Measurements from ENCODE around the gene MORN1.

MORN1 gene

DNA sequence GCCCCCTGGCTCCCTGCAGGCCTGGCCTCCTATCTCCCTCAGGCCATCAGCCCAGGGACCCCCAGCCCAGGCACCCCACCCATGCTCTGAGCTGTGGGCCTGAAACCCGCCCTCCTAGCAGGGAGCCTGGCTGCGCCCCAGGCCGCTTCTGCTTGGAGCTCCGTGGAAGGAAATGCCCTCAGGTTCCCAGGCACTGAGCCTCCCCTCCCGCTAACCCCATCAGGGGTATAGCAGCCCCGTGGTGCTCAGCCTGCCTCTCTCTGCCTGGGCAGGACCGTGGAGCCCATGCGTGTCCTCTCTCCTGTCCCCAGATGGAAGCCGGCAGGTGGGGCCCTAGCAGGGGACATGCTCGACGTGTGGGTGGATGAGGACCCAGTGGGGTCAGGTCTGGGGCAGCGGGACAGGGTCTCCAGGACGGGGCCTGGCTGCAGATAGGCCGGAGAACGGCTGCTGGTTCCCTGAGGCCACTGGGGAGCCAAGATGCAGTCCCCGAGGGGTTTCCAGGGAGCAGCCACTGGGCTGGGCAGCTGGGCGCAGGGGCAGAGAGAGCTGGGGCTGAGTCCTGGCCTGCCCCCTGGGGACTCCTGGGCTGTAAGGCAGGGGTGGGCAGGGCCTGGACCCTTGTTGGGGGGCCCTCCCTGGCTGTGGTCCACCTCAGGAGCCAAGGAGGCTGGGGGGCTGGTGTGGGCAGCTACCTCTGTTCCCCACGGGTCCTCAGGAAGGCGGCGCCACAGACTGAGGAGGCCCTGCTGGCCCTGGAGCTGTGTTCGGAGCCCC, 75.5 kb downstream of the MORN1 start:
- Histone ChIP-seq H3K4me1 (ENCODE audit: control insufficient read depth in 1 of 2, insufficient read depth in 2 of 2, low read length in 2 of 2) (peaks cover 0 to 27% of the 10 kb centered on the region in 2 donors), H3K27me3 (ENCODE audit: control insufficient read depth in 1 of 2, insufficient read depth in 2 of 2, low read length in 2 of 2) (peaks cover 0 to 3% of the 10 kb centered on the region in 2 donors), H3K4me3 (ENCODE audit: low read depth in 1 of 2, low read length in 2 of 2) (no peak overlapping the region), H3K27ac (ENCODE audit: low read depth, low read length) (no peak overlapping the region), H3K9ac (ENCODE audit: low read depth in 1 of 2, low read length in 2 of 2) (no peak overlapping the region), H3K9me3 (ENCODE audit: control insufficient read depth in 1 of 2, low read length in 2 of 2) (no peaks in the 10 kb centered on the region), H3K36me3 (ENCODE audit: control insufficient read depth in 1 of 2, insufficient read depth in 2 of 2, low read length in 2 of 2) (no peaks in the 10 kb centered on the region)

DNA sequence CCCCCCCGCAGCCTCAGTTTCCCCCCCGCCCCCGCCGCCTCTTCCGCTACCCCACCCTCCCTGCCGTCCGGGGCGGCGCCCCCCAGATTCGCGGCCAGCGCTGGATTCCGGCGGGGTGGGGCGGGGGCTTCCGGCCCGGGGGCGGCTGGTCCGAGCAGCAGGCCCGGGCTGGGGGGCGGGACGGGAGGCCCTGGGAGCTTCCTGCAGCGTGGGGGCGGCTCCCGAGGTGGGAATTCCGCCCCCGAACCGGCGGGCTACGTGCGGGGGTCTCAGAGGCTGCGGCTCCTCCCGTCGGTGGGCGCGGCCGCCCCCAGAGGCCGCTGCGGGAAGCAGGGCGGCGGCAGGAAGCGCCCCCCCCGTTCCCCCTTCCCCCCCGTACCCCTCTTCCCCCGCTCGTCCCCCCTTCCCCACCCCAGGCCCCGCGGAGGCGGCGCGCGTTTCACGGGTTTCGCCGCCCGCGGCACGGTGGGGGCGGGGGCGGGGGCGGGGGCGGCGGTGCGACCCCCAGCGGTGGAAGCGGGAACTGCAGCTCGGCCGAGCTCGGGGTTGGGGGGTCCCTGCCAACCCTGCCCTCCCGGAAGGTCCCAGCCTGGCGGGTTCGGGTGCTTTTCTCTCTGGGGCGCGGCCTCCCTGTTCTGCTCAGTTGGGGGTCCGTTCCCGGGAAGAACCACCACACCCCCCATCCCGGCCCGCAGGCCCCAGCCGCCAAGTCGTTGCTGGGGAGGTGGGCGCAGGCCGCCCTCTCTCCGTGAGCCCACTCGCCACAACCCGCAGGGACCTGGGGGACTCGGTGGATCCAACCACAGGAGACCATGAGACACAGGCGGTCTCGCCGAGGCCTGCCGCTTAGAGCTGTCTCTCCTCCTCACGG, 76.3 kb downstream of the MORN1 start:
- Histone ChIP-seq H3K36me3 (ENCODE audit: control insufficient read depth in 1 of 2, insufficient read depth in 2 of 2, low read length in 2 of 2) (no peaks in the 10 kb centered on the region), H3K9me3 (ENCODE audit: control insufficient read depth in 1 of 2, low read length in 2 of 2) (no peaks in the 10 kb centered on the region), H3K4me1 (ENCODE audit: control insufficient read depth in 1 of 2, insufficient read depth in 2 of 2, low read length in 2 of 2) (peaks cover 0 to 27% of the 10 kb centered on the region in 2 donors), H3K27me3 (ENCODE audit: control insufficient read depth in 1 of 2, insufficient read depth in 2 of 2, low read length in 2 of 2) (no peaks in the 10 kb centered on the region), H3K27ac (ENCODE audit: low read depth, low read length) (peak overlapping the region; percentile 3), H3K4me3 (ENCODE audit: low read depth in 1 of 2, low read length in 2 of 2) (peak overlapping the region in 1 of 2 donors; percentile 29), H3K9ac (ENCODE audit: low read depth in 1 of 2, low read length in 2 of 2) (no peak overlapping the region)

DNA sequence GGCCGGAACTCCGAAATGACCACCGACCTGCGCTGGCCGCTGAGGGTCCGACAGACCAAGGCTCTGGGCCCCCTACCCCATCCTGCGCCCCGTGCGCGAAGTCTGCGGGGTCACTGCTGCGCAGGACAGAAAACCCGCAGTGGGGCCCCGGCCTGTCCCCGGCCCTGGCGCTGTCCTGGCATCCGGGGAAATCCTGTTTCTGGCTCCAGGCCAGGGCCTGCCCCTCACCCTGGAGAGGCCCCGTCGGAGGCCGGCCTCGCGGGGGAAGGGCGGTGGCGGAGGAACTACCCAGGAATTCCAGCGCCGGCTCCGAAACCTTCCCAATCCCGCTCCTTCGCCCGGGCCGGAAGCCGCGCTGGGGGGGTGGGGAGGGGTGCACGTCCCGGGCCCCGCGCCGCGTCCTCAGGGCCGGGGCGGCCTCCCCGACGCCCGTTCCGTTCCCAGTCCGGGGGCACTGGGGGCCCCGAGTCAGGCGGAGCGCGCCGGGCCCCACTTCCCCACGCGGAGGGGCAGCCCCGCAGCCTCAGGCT, 77.0 kb downstream of the MORN1 start:
- Histone ChIP-seq H3K27ac (ENCODE audit: low read depth, low read length) (peak overlapping the region; percentile 10), H3K4me3 (ENCODE audit: low read depth in 1 of 2, low read length in 2 of 2) (peak overlapping the region in 1 of 2 donors; percentile 16), H3K36me3 (ENCODE audit: control insufficient read depth in 1 of 2, insufficient read depth in 2 of 2, low read length in 2 of 2) (no peaks in the 10 kb centered on the region), H3K27me3 (ENCODE audit: control insufficient read depth in 1 of 2, insufficient read depth in 2 of 2, low read length in 2 of 2) (no peaks in the 10 kb centered on the region), H3K9me3 (ENCODE audit: control insufficient read depth in 1 of 2, low read length in 2 of 2) (no peaks in the 10 kb centered on the region), H3K4me1 (ENCODE audit: control insufficient read depth in 1 of 2, insufficient read depth in 2 of 2, low read length in 2 of 2) (peaks cover 0 to 27% of the 10 kb centered on the region in 2 donors), H3K9ac (ENCODE audit: low read depth in 1 of 2, low read length in 2 of 2) (peak overlapping the region in 1 of 2 donors; percentile 18)

DNA sequence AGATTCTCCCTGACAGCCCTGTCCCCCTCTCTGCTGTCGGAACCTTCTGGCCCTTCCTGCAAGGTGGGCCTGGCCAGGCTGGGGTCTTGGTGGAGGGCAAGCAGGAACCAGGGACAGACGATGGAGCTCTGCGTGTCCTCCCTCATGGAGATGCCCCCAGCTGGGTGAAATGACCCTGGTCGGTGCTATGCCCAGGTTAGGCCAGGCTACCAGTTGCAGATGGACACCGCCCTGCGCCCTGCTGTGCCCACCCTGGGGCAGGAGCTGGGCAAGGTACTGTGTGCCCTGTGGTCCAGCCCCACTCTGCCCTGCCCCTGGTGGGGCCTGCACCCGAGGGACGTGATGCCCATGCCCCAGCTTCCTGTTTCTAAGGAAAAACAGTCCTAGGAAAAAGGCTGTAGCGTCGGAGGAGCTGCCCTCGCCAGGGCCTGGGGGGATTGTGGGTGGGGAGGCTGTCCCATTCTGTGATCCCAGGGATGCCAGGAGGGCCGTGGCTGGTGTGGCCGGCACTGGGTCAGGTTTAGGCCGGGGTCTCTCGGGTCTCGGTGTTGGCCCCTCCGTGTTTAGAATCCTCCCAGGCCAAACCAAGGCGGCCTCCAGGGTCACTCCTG, 77.6 kb downstream of the MORN1 start:
- no peaks in the 10 kb centered on the region for H3K9me3 ChIP-seq (ENCODE audit: control insufficient read depth in 1 of 2, low read length in 2 of 2)
- peaks cover 1 to 3% of the 10 kb centered on the region in 2 donors for H3K36me3 ChIP-seq (ENCODE audit: control insufficient read depth in 1 of 2, insufficient read depth in 2 of 2, low read length in 2 of 2)
- H3K4me3 ChIP-seq (ENCODE audit: low read depth in 1 of 2, low read length in 2 of 2): no peak overlapping the region
- peaks cover 0 to 27% of the 10 kb centered on the region in 2 donors for H3K4me1 ChIP-seq (ENCODE audit: control insufficient read depth in 1 of 2, insufficient read depth in 2 of 2, low read length in 2 of 2)
- H3K27ac ChIP-seq (ENCODE audit: low read depth, low read length): peak overlapping the region; percentile 10
- no peaks in the 10 kb centered on the region for H3K27me3 ChIP-seq (ENCODE audit: control insufficient read depth in 1 of 2, insufficient read depth in 2 of 2, low read length in 2 of 2)
- H3K9ac ChIP-seq (ENCODE audit: low read depth in 1 of 2, low read length in 2 of 2): peak overlapping the region in 1 of 2 donors; percentile 18

DNA sequence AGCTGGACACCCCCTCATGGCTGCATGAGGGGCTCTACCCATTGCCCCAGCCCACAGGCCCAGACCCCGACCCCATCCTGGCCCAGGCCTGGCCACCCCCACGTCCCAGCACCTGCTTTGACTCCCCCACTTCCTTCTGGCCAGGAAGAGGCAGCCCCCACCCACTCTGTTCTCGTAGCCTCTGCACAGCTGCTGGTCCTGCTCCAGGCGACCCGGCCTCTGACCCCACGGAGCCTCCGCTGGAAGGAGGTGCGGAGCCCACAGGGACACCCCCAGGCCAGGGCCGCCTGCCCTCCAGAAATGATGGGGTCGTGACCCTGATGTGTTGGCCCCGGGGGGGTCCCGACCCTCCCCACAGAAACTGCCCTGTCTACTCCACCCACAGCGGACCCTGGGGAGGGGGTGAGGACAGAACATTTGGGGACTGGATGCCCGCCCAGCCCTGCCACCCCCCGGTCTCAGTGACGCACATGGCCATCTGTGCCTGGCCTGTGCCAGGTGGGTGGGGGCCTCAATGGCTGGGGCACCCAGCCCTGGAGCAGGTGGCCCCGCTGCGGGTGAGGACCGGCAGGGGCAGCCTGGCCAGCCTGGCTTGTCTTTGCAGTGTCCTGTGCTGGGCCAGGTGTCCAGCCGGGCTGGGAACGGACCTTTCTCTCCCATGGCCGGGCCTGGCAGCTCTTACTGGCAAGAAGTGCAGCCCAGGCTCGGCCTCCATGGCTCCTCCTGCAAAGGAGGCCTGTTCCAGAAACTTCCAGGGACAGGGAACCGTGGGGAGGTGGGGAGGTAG, 78.6 kb downstream of the MORN1 start:
- H3K4me1 ChIP-seq (ENCODE audit: control insufficient read depth in 1 of 2, insufficient read depth in 2 of 2, low read length in 2 of 2): peaks cover 0 to 27% of the 10 kb centered on the region in 2 donors

DNA sequence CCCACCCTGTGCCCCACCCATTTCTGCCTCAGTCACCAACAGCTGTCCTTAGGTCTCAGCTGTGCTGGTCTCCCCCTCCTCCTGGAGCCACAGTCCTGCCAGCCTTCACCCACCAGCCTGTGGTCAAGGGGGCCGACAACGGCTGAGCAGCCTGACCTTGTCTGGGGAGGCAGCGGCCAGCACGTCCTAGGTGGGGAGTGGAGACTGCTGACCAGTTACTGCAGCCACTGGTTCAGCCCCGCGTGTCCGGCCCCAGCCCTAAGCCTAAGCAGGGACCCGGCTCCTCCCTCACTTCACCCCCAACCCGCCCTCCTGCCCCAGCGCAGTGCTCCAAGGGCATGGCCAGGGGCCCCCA, 79.2 kb downstream of the MORN1 start:
- Histone ChIP-seq H3K27ac (ENCODE audit: low read depth, low read length) (no peak overlapping the region), H3K27me3 (ENCODE audit: control insufficient read depth in 1 of 2, insufficient read depth in 2 of 2, low read length in 2 of 2) (no peaks in the 10 kb centered on the region), H3K36me3 (ENCODE audit: control insufficient read depth in 1 of 2, insufficient read depth in 2 of 2, low read length in 2 of 2) (peaks cover 18 to 19% of the 10 kb centered on the region in 2 donors), H3K9me3 (ENCODE audit: control insufficient read depth in 1 of 2, low read length in 2 of 2) (no peaks in the 10 kb centered on the region), H3K9ac (ENCODE audit: low read depth in 1 of 2, low read length in 2 of 2) (no peak overlapping the region), H3K4me1 (ENCODE audit: control insufficient read depth in 1 of 2, insufficient read depth in 2 of 2, low read length in 2 of 2) (peaks cover 0 to 27% of the 10 kb centered on the region in 2 donors), H3K4me3 (ENCODE audit: low read depth in 1 of 2, low read length in 2 of 2) (no peak overlapping the region)

More for the DNA sequence above, 78.6 kb downstream of the MORN1 start:
- Histone ChIP-seq H3K4me3 (ENCODE audit: low read depth in 1 of 2, low read length in 2 of 2) (no peak overlapping the region), H3K36me3 (ENCODE audit: control insufficient read depth in 1 of 2, insufficient read depth in 2 of 2, low read length in 2 of 2) (peaks cover 12 to 14% of the 10 kb centered on the region in 2 donors), H3K27me3 (ENCODE audit: control insufficient read depth in 1 of 2, insufficient read depth in 2 of 2, low read length in 2 of 2) (no peaks in the 10 kb centered on the region), H3K27ac (ENCODE audit: low read depth, low read length) (no peak overlapping the region), H3K9ac (ENCODE audit: low read depth in 1 of 2, low read length in 2 of 2) (no peak overlapping the region), H3K9me3 (ENCODE audit: control insufficient read depth in 1 of 2, low read length in 2 of 2) (no peaks in the 10 kb centered on the region)

DNA sequence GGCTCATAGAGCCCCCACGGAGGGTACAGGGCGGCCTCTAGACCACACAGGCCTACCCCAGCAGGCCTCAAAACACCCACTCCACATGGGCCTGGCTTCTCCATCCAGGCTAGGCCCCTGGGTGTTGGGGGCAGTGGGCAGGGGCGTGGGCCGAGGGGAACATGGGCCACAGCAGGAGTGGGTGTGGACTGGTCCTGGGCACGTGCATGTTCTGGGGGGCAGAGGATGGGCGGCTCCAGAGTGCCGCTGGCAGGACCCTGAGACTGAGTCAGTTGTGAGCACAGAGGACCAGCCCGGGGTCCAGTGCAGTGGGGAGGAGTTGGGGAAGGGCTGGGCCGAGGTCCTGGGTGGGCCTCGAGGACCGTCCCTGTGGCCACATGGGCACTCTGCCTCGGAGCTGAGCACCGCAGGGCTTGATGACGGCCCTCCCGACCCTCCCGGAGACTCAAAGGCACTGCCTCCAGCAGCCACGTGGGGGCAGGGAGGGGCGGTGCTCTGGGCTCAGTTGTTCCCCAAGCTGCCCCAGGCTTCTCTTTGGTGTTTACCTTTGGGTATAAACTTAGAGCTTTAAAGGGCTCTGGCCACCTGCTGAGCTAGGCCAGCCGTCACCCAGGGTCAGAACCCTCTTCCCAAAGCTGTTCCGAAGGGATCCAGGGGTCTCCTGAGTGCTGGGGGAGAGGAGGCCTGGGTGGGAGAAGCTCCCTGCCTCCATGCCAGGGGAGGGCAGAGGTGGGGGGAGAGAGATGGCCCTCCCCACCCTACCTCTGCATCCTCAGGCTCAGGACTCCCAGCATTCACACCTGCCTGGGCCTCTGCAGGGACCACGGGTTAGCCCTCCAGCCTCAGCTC, 79.9 kb downstream of the MORN1 start:
- H3K4me3 ChIP-seq (ENCODE audit: low read depth in 1 of 2, low read length in 2 of 2): no peak overlapping the region
- peak overlapping the region; percentile 20 for H3K27ac ChIP-seq (ENCODE audit: low read depth, low read length)
- H3K4me1 ChIP-seq (ENCODE audit: control insufficient read depth in 1 of 2, insufficient read depth in 2 of 2, low read length in 2 of 2): peaks cover 0 to 27% of the 10 kb centered on the region in 2 donors
- H3K9me3 ChIP-seq (ENCODE audit: control insufficient read depth in 1 of 2, low read length in 2 of 2): no peaks in the 10 kb centered on the region
- no peak overlapping the region for H3K9ac ChIP-seq (ENCODE audit: low read depth in 1 of 2, low read length in 2 of 2)
- H3K36me3 ChIP-seq (ENCODE audit: control insufficient read depth in 1 of 2, insufficient read depth in 2 of 2, low read length in 2 of 2): peaks cover 18 to 21% of the 10 kb centered on the region in 2 donors
- no peaks in the 10 kb centered on the region for H3K27me3 ChIP-seq (ENCODE audit: control insufficient read depth in 1 of 2, insufficient read depth in 2 of 2, low read length in 2 of 2)

DNA sequence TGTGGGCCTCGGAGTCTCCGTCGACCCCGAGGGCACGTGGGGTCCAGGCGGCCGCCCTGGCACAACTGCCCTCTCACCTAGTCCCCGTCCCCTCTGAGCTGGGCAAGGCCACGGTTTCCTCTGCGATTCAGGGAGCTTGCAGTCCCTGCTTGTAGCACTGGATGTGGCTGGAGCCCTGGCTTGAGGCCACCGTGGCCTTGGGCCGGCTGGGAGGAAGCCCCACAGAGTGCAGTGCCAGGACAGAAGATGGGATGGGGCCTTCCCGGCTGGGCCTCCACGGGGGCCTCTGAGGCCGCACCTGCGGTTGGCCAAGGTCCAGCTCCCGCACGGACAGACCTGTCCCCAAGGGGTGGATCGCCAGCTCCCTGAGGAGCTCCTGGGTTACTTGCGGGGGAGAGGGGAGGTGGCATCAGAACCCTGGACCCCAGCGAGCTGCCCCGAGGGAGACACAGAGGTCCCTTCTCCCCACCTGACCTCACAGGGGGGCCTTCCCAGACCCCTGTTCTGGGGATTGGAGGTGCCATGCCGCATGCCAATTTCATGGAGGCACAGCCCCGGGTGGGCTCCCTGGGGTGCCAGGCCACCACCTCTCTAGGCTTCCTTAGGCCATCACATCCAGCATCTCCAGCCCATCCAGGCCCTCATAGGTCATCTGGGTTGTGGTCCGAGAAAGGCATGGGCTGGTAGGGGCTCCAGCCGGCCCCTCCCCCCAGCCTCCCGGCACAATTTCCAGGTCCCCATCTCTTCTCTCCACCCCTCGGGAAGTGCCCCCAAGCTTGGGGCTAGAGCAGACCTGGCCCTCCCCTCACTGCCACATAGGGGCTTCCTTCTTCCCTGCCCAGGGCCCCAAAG, 80.8 kb downstream of the MORN1 start:
- H3K36me3 ChIP-seq (ENCODE audit: control insufficient read depth in 1 of 2, insufficient read depth in 2 of 2, low read length in 2 of 2): peaks cover 18 to 30% of the 10 kb centered on the region in 2 donors
- H3K9me3 ChIP-seq (ENCODE audit: control insufficient read depth in 1 of 2, low read length in 2 of 2): no peaks in the 10 kb centered on the region
- H3K4me3 ChIP-seq (ENCODE audit: low read depth in 1 of 2, low read length in 2 of 2): no peak overlapping the region
- no peak overlapping the region for H3K9ac ChIP-seq (ENCODE audit: low read depth in 1 of 2, low read length in 2 of 2)
- no peak overlapping the region for H3K27ac ChIP-seq (ENCODE audit: low read depth, low read length)
- H3K4me1 ChIP-seq (ENCODE audit: control insufficient read depth in 1 of 2, insufficient read depth in 2 of 2, low read length in 2 of 2): peaks cover 0 to 27% of the 10 kb centered on the region in 2 donors
- H3K27me3 ChIP-seq (ENCODE audit: control insufficient read depth in 1 of 2, insufficient read depth in 2 of 2, low read length in 2 of 2): no peaks in the 10 kb centered on the region
